Measurements from ENCODE around the gene KCNJ12. TPM values are rescaled to one million over a fixed set of nuclear protein-coding genes. Genes with fewer than 3 reads are reported as not detected.

Gene KCNJ12
- total and polyA plus RNA-seq, 2 of the 13 experiments (the other 11 are each of a cell fraction or from before 2014, with no cell fraction given) = not detected

DNA sequence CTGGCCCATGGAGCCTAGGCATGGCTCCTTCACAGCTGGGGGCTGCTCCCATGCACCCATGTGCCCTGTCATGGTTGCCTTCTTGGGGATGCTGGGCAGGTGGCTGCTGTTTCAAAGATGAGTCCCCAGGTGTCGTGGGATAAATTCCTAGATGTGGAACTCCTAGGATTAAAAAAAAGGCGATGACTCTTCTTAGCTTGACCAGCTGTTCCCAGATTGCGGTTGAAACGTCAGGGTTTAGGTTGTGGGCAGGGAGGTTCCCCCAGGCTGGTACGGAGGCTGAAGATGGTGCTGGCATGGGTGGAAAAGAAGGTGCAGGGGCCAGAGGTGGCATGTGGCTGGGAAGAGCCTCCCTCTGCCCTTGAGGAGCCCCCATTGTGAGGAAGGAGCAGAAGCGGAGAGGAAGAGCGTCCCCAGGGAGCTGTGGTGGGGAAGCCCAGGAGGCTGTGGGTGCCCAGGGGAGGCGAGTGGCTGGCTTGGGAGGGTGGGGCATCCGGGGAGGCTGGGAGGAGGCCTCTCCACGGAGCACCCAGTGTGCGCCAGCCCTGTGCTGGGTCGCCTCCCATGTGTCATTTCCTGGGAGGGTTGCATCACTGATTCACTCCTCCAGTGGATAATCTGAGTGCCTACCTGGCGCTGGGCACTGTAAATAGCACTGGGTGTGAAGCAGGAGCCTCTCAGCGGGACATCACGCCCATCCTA lies 7.5 kb upstream of the KCNJ12 start (continued):
- TF ChIP-seq, protein P1, sequence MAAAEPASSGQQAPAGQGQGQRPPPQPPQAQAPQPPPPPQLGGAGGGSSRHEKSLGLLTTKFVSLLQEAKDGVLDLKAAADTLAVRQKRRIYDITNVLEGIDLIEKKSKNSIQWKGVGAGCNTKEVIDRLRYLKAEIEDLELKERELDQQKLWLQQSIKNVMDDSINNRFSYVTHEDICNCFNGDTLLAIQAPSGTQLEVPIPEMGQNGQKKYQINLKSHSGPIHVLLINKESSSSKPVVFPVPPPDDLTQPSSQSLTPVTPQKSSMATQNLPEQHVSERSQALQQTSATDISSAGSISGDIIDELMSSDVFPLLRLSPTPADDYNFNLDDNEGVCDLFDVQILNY (CRISPR knock-in tag; conservative IDR thresholded peaks at IDR 0.05) = no peak
- no peak for TF ChIP-seq SCMH1 (CRISPR knock-in tag; IDR thresholded peaks at IDR 0.05; ENCODE audit: borderline replicate concordance)
- no peak for TF ChIP-seq SMC3 (IDR thresholded peaks at IDR 0.05; ENCODE audit: low read length)
- no peak for TF ChIP-seq SIN3B (IDR thresholded peaks at IDR 0.05; ENCODE audit: low read length)

DNA sequence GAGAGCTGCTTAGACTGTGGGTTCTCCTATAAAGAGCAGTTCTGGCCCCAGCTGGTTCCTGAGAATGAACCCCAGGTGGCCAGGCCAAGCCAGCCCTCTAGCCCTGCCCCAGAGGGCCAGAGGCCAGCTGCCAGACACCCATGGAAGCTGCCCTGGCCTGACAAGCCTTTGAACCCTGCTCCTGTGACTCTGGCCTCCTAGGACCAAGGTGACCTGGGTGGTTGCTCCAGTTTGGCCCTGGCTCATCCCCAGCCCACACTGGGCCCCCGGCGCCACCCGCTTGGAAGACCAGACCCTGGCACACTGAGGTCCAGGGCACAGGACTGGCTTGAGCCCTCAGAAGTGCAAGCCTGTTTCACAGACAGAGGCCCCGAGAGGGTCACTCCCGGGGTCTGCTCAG lies 6.8 kb upstream of the KCNJ12 start:
- ChIA-PET CTCF (ENCODE audit: low intra/inter-chr PET ratio, low total read pairs) (no interaction called here), POLR2A (no interaction called here)
- Histone ChIP-seq H3K4me2 (ENCODE audit: low read depth, low read length) (no peak overlapping the region), H3K27me3 (ENCODE audit: control insufficient read depth in 1 of 2, insufficient read depth in 2 of 2, low read length in 2 of 2) (peaks cover 12 to 72% of the 10 kb centered on the region in 2 experiments), H3K4me1 (ENCODE audit: insufficient read depth, low read length) (no peaks in the 10 kb centered on the region), H2AFZ (ENCODE audit: low read length) (no peak overlapping the region), H3K36me3 (replicated peaks in 1 of 2; ENCODE audit: control insufficient read depth in 1 of 2, insufficient read depth in 2 of 2, low read length in 2 of 2) (no peaks in the 10 kb centered on the region), H3K9ac (ENCODE audit: insufficient read depth, low read depth, low read length) (no peak overlapping the region), H3K4me3 (replicated peaks in 1 of 3; ENCODE audit: insufficient read depth in 1 of 3, low read depth in 2 of 3, low read length in 3 of 3) (no peak overlapping the region), H4K20me1 (ENCODE audit: insufficient read depth, low read length) (no peaks in the 10 kb centered on the region), H3K9me3 (ENCODE audit: low read length) (no peaks in the 10 kb centered on the region), H3K27ac (ENCODE audit: extremely low read length, insufficient read depth, low read length) (no peak overlapping the region), H3K79me2 (ENCODE audit: insufficient read depth, low read length) (no peaks in the 10 kb centered on the region)
- DNase-seq (ENCODE audit: low spot score) (no peak), FAIRE-seq (no peak), ATAC-seq (no peak)
- WGBS (ENCODE audit: low lambda C conversion rate) = no CpG with 5 or more reads among the region's 5 CpGs
- intact Hi-C loops (cut with micrococcal nuclease; ENCODE audit: unreplicated experiment) (no loop called here), in situ Hi-C loops (cut with HindIII; ENCODE audit: extremely low pct_ligation_motif_present, low pct_unique_long_range_greater_than_20kb) (no loop called here)
- BruUV-seq (replicated peaks) = no TSS peak
- TF ChIP-seq, protein P2, sequence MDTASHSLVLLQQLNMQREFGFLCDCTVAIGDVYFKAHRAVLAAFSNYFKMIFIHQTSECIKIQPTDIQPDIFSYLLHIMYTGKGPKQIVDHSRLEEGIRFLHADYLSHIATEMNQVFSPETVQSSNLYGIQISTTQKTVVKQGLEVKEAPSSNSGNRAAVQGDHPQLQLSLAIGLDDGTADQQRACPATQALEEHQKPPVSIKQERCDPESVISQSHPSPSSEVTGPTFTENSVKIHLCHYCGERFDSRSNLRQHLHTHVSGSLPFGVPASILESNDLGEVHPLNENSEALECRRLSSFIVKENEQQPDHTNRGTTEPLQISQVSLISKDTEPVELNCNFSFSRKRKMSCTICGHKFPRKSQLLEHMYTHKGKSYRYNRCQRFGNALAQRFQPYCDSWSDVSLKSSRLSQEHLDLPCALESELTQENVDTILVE (CRISPR knock-in tag; IDR thresholded peaks at IDR 0.05) = no peak
- TF ChIP-seq, protein P3, sequence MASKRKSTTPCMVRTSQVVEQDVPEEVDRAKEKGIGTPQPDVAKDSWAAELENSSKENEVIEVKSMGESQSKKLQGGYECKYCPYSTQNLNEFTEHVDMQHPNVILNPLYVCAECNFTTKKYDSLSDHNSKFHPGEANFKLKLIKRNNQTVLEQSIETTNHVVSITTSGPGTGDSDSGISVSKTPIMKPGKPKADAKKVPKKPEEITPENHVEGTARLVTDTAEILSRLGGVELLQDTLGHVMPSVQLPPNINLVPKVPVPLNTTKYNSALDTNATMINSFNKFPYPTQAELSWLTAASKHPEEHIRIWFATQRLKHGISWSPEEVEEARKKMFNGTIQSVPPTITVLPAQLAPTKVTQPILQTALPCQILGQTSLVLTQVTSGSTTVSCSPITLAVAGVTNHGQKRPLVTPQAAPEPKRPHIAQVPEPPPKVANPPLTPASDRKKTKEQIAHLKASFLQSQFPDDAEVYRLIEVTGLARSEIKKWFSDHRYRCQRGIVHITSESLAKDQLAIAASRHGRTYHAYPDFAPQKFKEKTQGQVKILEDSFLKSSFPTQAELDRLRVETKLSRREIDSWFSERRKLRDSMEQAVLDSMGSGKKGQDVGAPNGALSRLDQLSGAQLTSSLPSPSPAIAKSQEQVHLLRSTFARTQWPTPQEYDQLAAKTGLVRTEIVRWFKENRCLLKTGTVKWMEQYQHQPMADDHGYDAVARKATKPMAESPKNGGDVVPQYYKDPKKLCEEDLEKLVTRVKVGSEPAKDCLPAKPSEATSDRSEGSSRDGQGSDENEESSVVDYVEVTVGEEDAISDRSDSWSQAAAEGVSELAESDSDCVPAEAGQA (IDR thresholded peaks at IDR 0.05; ENCODE audit: low read depth) = no peak
- TF ChIP-seq, protein P3 (CRISPR knock-in tag; IDR thresholded peaks at IDR 0.05; ENCODE audit: borderline replicate concordance) = no peak
- no peak for TF ChIP-seq NR3C1 (CRISPR knock-in tag; IDR thresholded peaks at IDR 0.05)
- no peak for TF ChIP-seq ZFP90 (CRISPR knock-in tag; IDR thresholded peaks at IDR 0.05; ENCODE audit: borderline replicate concordance)
- no peak for TF ChIP-seq YY1 (IDR thresholded peaks at IDR 0.05; ENCODE audit: insufficient read depth, insufficient replicate concordance, low read depth, low read length)
- TF ChIP-seq, protein P4, sequence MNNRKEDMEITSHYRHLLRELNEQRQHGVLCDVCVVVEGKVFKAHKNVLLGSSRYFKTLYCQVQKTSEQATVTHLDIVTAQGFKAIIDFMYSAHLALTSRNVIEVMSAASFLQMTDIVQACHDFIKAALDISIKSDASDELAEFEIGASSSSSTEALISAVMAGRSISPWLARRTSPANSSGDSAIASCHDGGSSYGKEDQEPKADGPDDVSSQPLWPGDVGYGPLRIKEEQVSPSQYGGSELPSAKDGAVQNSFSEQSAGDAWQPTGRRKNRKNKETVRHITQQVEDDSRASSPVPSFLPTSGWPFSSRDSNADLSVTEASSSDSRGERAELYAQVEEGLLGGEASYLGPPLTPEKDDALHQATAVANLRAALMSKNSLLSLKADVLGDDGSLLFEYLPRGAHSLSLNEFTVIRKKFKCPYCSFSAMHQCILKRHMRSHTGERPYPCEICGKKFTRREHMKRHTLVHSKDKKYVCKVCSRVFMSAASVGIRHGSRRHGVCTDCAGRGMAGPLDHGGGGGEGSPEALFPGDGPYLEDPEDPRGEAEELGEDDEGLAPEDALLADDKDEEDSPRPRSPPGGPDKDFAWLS (CRISPR knock-in tag; IDR thresholded peaks at IDR 0.05; ENCODE audit: borderline replicate concordance) = no peak
- TF ChIP-seq ZNF3 (CRISPR knock-in tag; IDR thresholded peaks at IDR 0.05) = no peak

Data from HepG2 (cell line).